SK-N-MC (cell line): ENCODE results near the gene CASZ1.

ENCODE experiments used
- EZH2 ChIP-seq: fragments of 200-600 bp; sonication (generic); IDR thresholded peaks from one replicate; pipeline ENCODE4 v1.6.1; 2017; ENCODE audit warnings: antibody characterized with exemption
- FOXP2 ChIP-seq: optimal IDR thresholded peaks from 2 replicates; pipeline ENCODE3; 2011; ENCODE audit warnings: mild to moderate bottlenecking, moderate library complexity; ENCODE audit not compliant: insufficient read depth; ENCODE audit errors: extremely low read length, control extremely low read depth
- POLR2AphosphoS5 ChIP-seq: IDR thresholded peaks from 2 replicates; pipeline ENCODE4 v1.6.1; 2012; ENCODE audit warnings: mild to moderate bottlenecking, low read depth, low read length, borderline replicate concordance

GRCh38 chr1:10775763-10776162, 20.7 kb downstream of the CASZ1 start:
- TF ChIP-seq POLR2AphosphoS5 (no peak), EZH2 (no peak), FOXP2 (no peak)
